Fibroblast of lung (primary cell): ENCODE data around the gene THAP11. TPM values are rescaled to one million over a fixed set of nuclear protein-coding genes. Genes with fewer than 3 reads are reported as not detected.

ENCODE experiments used
- DNase-seq, 2 donors: peaks; one replicate each; pipeline versions ENCODE4 v3.0.0 to v3.0.0-alpha.2; 2010; ENCODE audit warnings: low read depth in 2 of 2
- H2AFZ ChIP-seq: 2 replicates; pipeline ENCODE4 v1.5.1; 2012; ENCODE audit warnings: low read length, control low read depth, inconsistent platforms
- H3K27ac ChIP-seq: 2 replicates; pipeline ENCODE4 v1.5.1; 2011; ENCODE audit warnings: low read length, control low read depth; ENCODE audit not compliant: insufficient read depth
- H3K27me3 ChIP-seq: 2 replicates; pipeline ENCODE4 v1.5.1; 2011; ENCODE audit warnings: mild to moderate bottlenecking, low read length; ENCODE audit not compliant: control insufficient read depth, insufficient read depth
- H3K36me3 ChIP-seq: 2 replicates; pipeline ENCODE4 v1.5.1; 2011; ENCODE audit warnings: low read length; ENCODE audit not compliant: control insufficient read depth, insufficient read depth
- H3K4me1 ChIP-seq: 2 replicates; pipeline ENCODE4 v1.5.1; 2011; ENCODE audit warnings: low read length; ENCODE audit not compliant: control insufficient read depth, insufficient read depth; ENCODE audit errors: extremely low read depth
- H3K4me2 ChIP-seq: 2 replicates; pipeline ENCODE4 v1.5.1; 2011; ENCODE audit warnings: low read length, control low read depth; ENCODE audit not compliant: insufficient read depth; ENCODE audit errors: extremely low read depth
- H3K4me3 ChIP-seq, 4 experiments: fragments of 200-600 bp in 1 of 4; sonication (generic) in 1 of 4; replicated peaks in 1 of 4; 2 replicates each; pipeline ENCODE4 v1.5.1; 2011 to 2016; ENCODE audit warnings: low read length in 4 of 4, low read depth in 3 of 4, mild to moderate bottlenecking in 3 of 4, control low read depth in 2 of 4, inconsistent platforms in 1 of 4, mixed read lengths in 1 of 4; ENCODE audit not compliant: insufficient read depth in 1 of 4; ENCODE audit errors: control extremely low read depth in 1 of 4
- H3K79me2 ChIP-seq: 2 replicates; pipeline ENCODE4 v1.5.1; 2012; ENCODE audit warnings: mild to moderate bottlenecking, low read length, inconsistent platforms; ENCODE audit not compliant: control insufficient read depth, insufficient read depth
- H3K9ac ChIP-seq: 2 replicates; pipeline ENCODE4 v1.5.1; 2011; ENCODE audit warnings: mild to moderate bottlenecking, low read length, control low read depth; ENCODE audit not compliant: insufficient read depth
- H3K9me3 ChIP-seq: 2 replicates; pipeline ENCODE4 v1.5.1; 2012; ENCODE audit warnings: low read depth, low read length; ENCODE audit not compliant: control insufficient read depth, insufficient read depth
- H4K20me1 ChIP-seq: 2 replicates; pipeline ENCODE4 v1.5.1; 2011; ENCODE audit warnings: low read length; ENCODE audit not compliant: control insufficient read depth, insufficient read depth; ENCODE audit errors: extremely low read depth
- CTCF ChIP-seq, 2 donors: IDR thresholded peaks in 1 of 2; conservative IDR thresholded peaks in 1 of 2; 1 replicate in 1 of 2; 2 replicates in 1 of 2; pipeline ENCODE4 v1.5.1; 2011 to 2012; ENCODE audit warnings: low read length in 2 of 2, control low read depth in 1 of 2, inconsistent platforms in 1 of 2, low read depth in 1 of 2, mild to moderate bottlenecking in 1 of 2
- EZH2 ChIP-seq: IDR thresholded peaks from 2 replicates; pipeline ENCODE4 v1.5.1; 2012; ENCODE audit warnings: low read length, control low read depth, mild to moderate bottlenecking; ENCODE audit errors: missing control alignments
- polyA plus RNA-seq, 2 donors: library from polyadenylated mRNA; depleted of rRNA in 1 of 2; stranded (reverse) in 1 of 2; unstranded in 1 of 2; fragments of >200 nt; gene quantifications; 2 replicates each; pipeline ENCODE4 v1.2.1, GENCODE V29; 2011 to 2012; ENCODE audit warnings: missing spikeins in 1 of 2
- total RNA-seq: library from RNA; depleted of rRNA; stranded (reverse); fragments of >200 nt; gene quantifications from 2 replicates; pipeline ENCODE4 v1.2.1, GENCODE V29; 2014

Gene THAP11
- total and polyA plus RNA-seq, 2 donors (not counting 1 experiment from before 2014, with no cell fraction given), result 16.0 to 37.7 TPM

DNA sequence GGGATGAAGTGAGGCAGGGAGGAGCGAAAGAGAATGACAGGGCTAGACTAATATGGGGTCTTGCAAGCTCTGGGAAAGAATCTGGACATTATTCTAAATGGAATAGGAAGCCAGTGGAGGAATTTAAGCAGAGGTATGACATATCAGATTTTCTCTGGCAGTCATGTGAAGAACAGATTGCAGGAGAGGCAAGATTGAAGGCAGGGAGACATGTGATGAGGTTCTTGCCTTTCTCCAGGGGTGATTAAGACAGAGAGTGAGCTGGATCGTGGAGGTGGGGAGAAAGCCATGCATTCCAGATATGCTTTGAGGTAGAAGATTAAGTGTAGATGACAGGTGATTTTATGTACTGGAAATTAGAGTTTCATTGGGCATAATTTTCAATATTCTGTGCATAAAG, 4.3 kb upstream of the THAP11 start:
- Histone ChIP-seq H4K20me1 (no peaks in the 10 kb centered on the region), H3K27ac (no peak overlapping the region), H2AFZ (no peak overlapping the region), H3K4me1 (no peaks in the 10 kb centered on the region), H3K4me3 (no peak overlapping the region), H3K4me2 (no peak overlapping the region), H3K79me2 (peaks cover 10% of the 10 kb centered on the region), H3K9ac (no peak overlapping the region), H3K27me3 (no peaks in the 10 kb centered on the region), H3K9me3 (no peaks in the 10 kb centered on the region), H3K36me3 (no peaks in the 10 kb centered on the region)
- TF ChIP-seq CTCF (conservative IDR thresholded peaks at IDR 0.05 in 1 of 2, IDR thresholded peaks at IDR 0.05 in 1 of 2; ENCODE audit: low read depth in 1 of 2, low read length in 2 of 2) (no peak), EZH2 (no peak)
- DNase-seq, result no peak

DNA sequence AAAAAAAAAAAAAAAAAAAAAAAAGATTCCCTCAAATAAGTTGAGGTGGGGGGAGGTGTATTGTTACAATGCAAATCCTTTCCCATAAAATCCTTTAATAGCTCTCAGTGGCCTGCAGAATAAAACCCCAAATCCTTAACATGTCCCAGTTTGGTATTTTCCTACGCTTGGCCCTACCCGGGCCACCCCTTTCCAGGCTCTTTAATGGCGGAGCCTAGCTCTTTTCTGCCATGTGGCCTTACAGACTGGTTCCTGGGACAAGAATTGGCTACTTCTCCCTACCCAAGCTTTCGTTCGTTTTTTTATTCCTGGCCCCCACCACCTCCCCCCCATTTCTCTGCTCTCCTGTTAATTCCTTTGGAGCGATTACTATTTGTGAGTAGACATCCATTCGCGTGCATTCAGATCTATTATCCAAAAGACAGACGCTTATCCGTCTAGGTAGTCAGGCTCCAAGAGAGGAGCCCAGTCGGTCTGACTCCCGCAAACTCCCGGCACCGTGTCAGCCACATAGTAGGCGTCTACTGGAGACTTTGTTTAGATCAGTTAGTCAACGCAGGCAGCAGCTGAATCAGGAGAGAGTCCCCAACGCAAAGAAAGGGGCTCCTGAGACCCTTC, 813 bp upstream of the THAP11 start:
- H3K4me2 ChIP-seq, result peak overlapping the region; percentile 89
- no peaks in the 10 kb centered on the region for H3K27me3 ChIP-seq
- TF ChIP-seq EZH2, result no peak
- no peak for TF ChIP-seq CTCF (conservative IDR thresholded peaks at IDR 0.05 in 1 of 2, IDR thresholded peaks at IDR 0.05 in 1 of 2; ENCODE audit: low read depth in 1 of 2, low read length in 2 of 2)
- H3K36me3 ChIP-seq, result no peaks in the 10 kb centered on the region
- H2AFZ ChIP-seq, result peak overlapping the region; percentile 98
- H4K20me1 ChIP-seq, result no peaks in the 10 kb centered on the region
- no peaks in the 10 kb centered on the region for H3K9me3 ChIP-seq
- H3K27ac ChIP-seq, result peak overlapping the region; percentile 97
- no peak for DNase-seq
- peak overlapping the region; percentile 91 for H3K9ac ChIP-seq
- peak overlapping the region; percentile 81 to 94 (median 88) for H3K4me3 ChIP-seq
- peaks cover 17% of the 10 kb centered on the region for H3K4me1 ChIP-seq
- H3K79me2 ChIP-seq, result peaks cover 24% of the 10 kb centered on the region

DNA sequence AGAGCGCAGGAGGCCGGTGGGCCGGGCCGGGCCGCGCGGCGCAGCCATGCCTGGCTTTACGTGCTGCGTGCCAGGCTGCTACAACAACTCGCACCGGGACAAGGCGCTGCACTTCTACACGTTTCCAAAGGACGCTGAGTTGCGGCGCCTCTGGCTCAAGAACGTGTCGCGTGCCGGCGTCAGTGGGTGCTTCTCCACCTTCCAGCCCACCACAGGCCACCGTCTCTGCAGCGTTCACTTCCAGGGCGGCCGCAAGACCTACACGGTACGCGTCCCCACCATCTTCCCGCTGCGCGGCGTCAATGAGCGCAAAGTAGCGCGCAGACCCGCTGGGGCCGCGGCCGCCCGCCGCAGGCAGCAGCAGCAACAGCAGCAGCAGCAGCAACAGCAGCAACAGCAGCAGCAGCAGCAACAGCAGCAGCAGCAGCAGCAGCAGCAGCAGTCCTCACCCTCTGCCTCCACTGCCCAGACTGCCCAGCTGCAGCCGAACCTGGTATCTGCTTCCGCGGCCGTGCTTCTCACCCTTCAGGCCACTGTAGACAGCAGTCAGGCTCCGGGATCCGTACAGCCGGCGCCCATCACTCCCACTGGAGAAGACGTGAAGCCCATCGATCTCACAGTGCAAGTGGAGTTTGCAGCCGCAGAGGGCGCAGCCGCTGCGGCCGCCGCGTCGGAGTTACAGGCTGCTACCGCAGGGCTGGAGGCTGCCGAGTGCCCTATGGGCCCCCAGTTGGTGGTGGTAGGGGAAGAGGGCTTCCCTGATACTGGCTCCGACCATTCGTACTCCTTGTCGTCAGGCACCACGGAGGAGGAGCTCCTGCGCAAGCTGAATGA, 606 bp downstream of the THAP11 start:
- DNase-seq, result peak; percentile 60 to 63

More for the DNA sequence above, 606 bp downstream of the THAP11 start:
- Histone ChIP-seq H3K4me1 (peaks cover 17% of the 10 kb centered on the region), H3K9me3 (no peaks in the 10 kb centered on the region), H3K4me3 (peak overlapping the region; percentile 65 to 94 (median 83)), H2AFZ (peak overlapping the region; percentile 83), H4K20me1 (no peaks in the 10 kb centered on the region), H3K36me3 (no peaks in the 10 kb centered on the region), H3K4me2 (peak overlapping the region; percentile 89), H3K9ac (peak overlapping the region; percentile 91), H3K27me3 (no peaks in the 10 kb centered on the region), H3K27ac (peak overlapping the region; percentile 97), H3K79me2 (peaks cover 32% of the 10 kb centered on the region)
- TF ChIP-seq EZH2 (no peak), CTCF (conservative IDR thresholded peaks at IDR 0.05 in 1 of 2, IDR thresholded peaks at IDR 0.05 in 1 of 2; ENCODE audit: low read depth in 1 of 2, low read length in 2 of 2) (peak; percentile 27 to 33)
